ENCODE data around the gene TEPSIN.

- no peak for TF ChIP-seq OVOL2 (CRISPR knock-in tag; IDR thresholded peaks at IDR 0.05; ENCODE audit: borderline replicate concordance)
- TF ChIP-seq, protein P1, sequence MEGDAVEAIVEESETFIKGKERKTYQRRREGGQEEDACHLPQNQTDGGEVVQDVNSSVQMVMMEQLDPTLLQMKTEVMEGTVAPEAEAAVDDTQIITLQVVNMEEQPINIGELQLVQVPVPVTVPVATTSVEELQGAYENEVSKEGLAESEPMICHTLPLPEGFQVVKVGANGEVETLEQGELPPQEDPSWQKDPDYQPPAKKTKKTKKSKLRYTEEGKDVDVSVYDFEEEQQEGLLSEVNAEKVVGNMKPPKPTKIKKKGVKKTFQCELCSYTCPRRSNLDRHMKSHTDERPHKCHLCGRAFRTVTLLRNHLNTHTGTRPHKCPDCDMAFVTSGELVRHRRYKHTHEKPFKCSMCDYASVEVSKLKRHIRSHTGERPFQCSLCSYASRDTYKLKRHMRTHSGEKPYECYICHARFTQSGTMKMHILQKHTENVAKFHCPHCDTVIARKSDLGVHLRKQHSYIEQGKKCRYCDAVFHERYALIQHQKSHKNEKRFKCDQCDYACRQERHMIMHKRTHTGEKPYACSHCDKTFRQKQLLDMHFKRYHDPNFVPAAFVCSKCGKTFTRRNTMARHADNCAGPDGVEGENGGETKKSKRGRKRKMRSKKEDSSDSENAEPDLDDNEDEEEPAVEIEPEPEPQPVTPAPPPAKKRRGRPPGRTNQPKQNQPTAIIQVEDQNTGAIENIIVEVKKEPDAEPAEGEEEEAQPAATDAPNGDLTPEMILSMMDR (IDR thresholded peaks at IDR 0.05) = no peak
Observed at GRCh38 chr17:81244358-81245023, 5.6 kb upstream of the TEPSIN start.

Measured in WTC11 (cell line).